ENCODE measurements around the gene WDR37. TPM values are rescaled to one million over a fixed set of nuclear protein-coding genes. Genes with fewer than 3 reads are reported as not detected.
"Not testable (repeated sequence)": the region's sequence is repeated elsewhere in the genome, so short reads cannot be mapped to it uniquely, and the experiment has no call there.

WDR37 gene
- total RNA-seq, 1 donor from 2014 or later, result 14.6 TPM

GRCh38 chr10:1154531-1155295, 98.5 kb downstream of the WDR37 start:
- DNase-seq, result peak; percentile 5

- no peak for DNase-seq
Measured at GRCh38 chr10:1155791-1156615, 99.8 kb downstream of the WDR37 start.

DNA sequence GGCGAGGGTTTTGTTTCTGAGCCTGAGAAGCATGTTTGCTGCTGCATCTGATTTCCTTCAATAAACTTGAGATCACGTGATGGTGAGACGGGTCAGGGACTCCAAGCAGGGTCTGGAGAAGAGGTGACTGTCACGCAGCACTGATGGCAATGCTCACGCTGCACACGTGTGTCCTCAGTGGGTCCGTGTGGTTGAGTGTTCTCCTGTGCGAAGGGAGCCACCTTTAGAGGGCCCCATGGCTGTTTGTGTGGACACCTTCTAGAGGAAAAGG, 100.4 kb downstream of the WDR37 start:
- DNase-seq, result no peak

DNA sequence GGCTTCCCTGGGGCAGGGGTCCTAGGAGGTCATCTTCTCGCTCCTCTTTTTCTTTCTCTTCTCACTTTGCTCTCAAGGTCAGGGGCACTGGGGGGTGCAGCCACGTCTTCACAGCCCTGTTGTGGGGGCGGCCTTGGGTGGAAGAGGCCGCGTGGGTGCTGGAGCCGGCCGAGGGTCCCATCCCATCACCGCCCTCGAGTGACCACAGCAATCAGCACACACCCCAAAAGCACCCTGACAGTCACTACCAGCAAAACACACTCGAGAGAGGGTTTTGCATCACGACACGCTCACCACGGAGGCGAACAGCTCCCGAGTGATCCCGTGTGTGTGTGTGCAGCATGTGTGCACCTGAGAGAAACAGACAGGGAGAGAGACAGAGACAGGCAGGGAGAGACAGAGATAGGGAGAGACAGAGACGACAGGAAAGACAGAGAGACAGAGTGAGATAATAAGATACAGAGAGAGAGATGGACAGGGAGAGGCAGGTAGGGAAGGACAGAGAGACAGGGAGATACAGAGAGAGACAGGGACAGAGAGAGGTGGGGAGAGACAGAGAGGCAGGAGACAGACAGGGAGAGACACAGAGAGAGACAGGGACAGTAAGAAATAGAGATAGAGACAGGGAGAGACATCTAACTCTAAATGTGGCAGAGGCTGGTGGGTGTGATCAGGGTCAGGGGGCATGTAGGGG, 100.9 kb downstream of the WDR37 start:
- no peak for DNase-seq

DNA sequence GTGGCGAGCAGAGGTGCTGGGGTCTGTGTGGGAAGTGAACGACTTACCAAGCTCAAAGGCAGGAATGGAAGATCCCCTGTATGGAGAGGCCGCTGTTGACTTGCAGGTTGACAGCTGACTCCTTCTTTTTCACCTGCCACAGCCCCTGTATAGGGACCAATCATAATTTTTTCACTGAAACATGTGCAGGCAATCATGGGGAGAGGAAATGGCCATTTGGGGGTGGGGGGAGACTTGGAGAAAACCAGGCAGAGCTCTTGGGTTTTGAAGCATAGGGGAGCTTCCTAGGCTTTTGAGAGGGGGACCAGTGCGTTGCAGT, 101.4 kb downstream of the WDR37 start:
- no peak for DNase-seq

DNA sequence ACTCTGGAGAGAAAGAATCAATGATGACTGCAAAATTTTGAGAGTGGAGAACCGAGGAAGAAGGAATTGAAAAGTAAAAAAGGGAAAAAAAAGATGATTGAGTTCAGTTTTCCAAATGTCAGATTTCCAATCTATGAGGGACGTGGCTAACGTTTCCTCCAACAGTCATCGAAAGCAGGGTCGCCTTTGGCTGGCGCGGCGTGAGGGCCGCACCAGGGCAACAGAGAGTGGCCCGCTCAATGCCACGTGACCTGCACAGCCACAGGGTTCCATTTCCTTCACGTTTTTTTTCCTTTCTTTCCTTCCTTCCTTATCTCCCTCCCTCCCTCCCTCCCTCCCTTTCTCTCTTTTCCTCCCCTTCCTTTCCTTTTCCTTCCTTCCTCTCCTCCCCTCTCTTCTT, 101.9 kb downstream of the WDR37 start:
- no peak for DNase-seq

GRCh38 chr10:1158536-1158935, 102.4 kb downstream of the WDR37 start:
- DNase-seq, result not testable (repeated sequence)

GRCh38 chr10:1159131-1160061, 103.2 kb downstream of the WDR37 start:
- DNase-seq, result peak; percentile 25

GRCh38 chr10:1160561-1161314, 104.6 kb downstream of the WDR37 start:
- DNase-seq, result peak; percentile 29

DNA sequence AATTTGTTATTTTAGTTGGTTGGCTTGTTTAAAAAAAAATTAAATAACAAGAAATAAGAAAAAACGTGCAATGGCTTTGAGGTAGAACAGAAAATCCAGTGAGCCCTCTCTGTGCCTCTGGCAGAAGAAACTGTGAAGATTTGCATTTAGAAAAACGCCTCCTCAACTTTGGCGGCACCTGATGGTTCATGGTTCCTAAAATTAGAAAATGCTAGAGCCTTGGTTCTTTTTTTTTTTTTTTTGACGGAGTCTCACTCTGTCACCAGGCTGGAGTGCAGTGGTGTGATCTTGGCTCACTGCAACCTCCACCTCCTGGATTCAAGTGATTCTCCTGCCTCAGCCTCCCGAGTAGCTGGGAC, 105.1 kb downstream of the WDR37 start:
- not testable (repeated sequence) for DNase-seq

GRCh38 chr10:1162481-1163203, 106.5 kb downstream of the WDR37 start:
- no peak for DNase-seq

DNA sequence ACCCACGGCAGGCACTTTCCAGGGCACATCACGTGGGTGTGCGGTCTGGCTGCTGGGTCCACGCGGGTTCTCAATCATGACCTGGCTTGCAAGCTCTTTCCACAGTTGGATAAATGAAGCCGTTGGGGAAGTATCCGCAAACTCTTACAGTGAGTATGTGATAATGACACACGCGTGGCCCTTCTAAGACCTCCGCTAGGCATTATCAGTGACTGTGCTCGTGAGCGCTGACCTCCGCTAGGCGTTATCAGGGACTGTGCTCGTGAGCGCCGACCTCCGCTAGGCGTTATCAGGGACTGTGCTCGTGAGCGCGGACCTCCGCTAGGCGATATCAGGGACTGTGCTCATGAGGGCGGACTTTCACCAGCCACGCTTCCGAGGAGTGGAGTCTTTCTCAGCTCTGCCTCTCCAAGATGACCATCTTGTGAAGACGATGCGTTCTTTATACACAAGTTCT, 107.0 kb downstream of the WDR37 start:
- no peak for DNase-seq

GRCh38 chr10:1163831-1164230, 107.6 kb downstream of the WDR37 start:
- DNase-seq, result no peak

DNA sequence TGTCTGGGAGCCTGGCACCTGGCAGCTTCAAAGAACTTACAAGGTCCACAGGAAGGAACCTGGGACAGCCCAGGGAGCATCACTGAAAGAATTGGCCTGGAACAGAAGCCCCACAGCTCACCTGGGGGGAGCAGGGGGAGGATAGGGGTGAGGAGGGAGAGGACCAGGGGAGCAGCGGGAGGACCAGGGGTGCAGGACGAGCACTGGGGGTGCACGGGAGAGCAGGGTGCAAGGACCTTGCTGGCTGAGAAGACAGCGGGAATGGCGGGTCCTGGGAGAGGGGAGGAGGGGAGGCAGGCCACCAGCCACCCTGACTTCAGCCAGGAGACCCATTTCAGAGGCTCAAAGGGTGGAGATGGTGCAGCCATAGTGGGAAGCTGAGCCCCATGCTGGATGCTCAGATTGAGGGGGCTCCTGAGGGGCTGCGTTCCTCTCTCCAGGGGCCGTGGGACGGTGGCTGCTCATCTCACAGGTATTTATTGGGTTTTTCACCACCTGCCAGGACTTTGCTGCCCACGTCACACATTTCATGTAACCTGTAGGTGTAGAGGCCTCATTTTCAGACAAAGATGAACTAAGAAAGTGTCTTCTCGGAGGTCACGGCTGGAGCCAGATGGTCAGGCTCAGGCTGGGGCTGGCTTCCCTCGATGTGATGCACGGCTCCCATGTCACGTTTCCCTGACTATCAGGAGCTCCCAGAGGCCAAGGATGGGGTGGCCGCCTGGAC, 110.1 kb downstream of the WDR37 start:
- DNase-seq, result no peak

- no peak for DNase-seq
Measured at GRCh38 chr10:1166828-1167275, 110.7 kb downstream of the WDR37 start.

- no peak for DNase-seq
Measured at GRCh38 chr10:1168763-1169162, 112.6 kb downstream of the WDR37 start.

DNA sequence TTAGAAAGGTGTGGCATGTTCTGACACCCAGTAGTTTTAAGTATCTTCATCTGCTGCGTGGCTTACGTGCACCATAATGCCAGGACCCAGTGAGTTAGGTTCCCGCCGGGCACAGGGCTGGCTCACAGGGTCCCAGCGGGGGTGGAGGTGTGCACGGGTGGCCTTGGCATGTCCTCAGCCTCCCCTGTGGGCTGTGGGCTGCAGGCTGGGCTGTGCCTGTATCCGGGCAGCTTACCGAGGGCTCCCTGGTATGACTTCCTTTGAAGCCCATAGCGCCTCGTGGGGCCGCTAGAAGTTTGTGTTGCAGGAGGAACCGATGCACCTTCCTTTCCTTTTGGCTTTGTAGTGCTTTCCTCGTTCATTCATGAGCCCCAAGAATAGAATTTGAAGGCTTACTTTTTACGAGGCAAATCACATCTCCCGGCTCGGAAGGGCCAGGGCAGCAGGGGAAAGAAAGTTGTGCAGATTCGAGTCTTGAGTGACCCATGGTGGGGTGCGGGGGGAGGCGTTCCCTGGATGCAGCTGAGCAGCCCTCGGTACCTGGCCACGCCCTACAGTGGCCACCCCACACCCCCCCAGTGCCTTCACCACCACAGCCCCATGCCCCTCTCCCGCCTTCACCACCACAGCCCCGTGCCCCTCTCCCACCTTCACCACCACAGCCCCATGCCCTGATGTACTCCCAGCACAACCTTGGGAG, 113.2 kb downstream of the WDR37 start:
- no peak for DNase-seq

DNA sequence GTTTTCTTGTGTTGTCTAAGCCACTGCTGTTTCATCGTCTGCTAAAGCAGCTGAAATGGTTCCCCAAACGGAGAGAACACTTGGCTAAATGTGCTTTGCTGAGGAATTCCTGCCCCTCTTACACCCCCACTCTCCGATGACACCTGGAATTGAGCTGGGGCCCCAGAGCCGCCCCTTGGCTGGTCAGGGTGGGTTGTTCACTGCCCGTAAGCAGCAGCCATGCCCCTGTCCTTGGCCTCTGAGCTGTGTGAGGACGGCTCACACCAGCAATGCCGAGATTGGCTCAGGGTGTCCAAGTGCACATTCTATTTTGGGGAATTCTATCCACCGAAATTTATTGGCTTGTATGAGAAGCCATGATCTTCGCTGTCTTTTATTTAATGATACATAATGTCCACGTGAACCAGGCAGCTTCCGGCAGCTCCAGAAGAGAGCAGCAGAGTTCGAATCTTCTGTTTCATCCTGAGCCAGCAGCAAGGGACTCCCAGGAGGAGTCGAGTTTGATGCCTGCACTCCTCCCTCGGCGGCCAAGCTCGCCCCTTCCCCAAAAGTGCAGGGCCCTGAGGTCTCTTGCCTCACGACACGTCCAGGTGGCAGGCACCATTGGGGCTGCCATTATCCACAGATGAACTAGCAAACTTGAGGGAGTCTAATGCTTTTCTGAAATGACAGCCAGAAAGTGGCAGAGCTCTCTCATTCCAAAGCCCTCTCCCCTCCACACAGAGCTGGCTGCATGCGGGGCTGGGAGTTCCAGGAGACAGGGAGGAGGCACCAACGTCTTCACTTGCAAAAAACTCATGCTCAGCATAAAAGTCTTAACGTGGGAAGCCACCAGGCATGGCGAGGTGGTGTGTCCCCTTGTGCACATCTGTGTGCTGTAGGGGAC, 114.0 kb downstream of the WDR37 start:
- DNase-seq, result no peak

Measured in tongue (tissue), 2 donors.